ENCODE results near the gene GPATCH8. TPM values are rescaled to one million over a fixed set of nuclear protein-coding genes. Genes with fewer than 3 reads are reported as not detected.

Gene GPATCH8
- total RNA-seq, 1 experiment from 2014 or later: 51.5 TPM

GRCh38 chr17:44387804-44388203 lies 115.4 kb downstream of the GPATCH8 start:
- Histone ChIP-seq H2BK12ac (ENCODE audit: insufficient read length, low read depth, low read length) (no peak overlapping the region), H3K23me2 (ENCODE audit: insufficient read length, low read depth, low read length, poor library complexity, severe bottlenecking) (peaks cover 16% of the 10 kb centered on the region), H3K18ac (ENCODE audit: insufficient read length, low read depth, low read length) (no peak overlapping the region), H2BK120ac (ENCODE audit: low read depth, low read length, poor library complexity, severe bottlenecking) (no peak overlapping the region), H3K4me1 (ENCODE audit: insufficient read depth, low read length) (no peaks in the 10 kb centered on the region), H4K20me1 (ENCODE audit: control insufficient read depth, insufficient read depth, insufficient read length) (no peaks in the 10 kb centered on the region), H3K27me3 (ENCODE audit: insufficient read depth, low read length) (peaks cover 14% of the 10 kb centered on the region; the same call in 1 of the 2 replicates), H4K5ac (ENCODE audit: insufficient read length, low read depth, low read length) (no peak overlapping the region), H3K14ac (ENCODE audit: insufficient read depth, low read length) (no peak overlapping the region), H3T11ph (ENCODE audit: low read length) (no peak overlapping the region), H2BK15ac (ENCODE audit: low read depth, low read length) (no peak overlapping the region), H4K8ac (replicated peaks; ENCODE audit: insufficient read length, low read depth, low read length) (no peak overlapping the region), H3K9me3 (ENCODE audit: control insufficient read depth, low read depth, low read length) (no peaks in the 10 kb centered on the region), H3K23ac (ENCODE audit: insufficient read length, low read depth, low read length) (no peak overlapping the region), H2BK20ac (ENCODE audit: low read depth, low read length, poor library complexity, severe bottlenecking) (no peak overlapping the region), H3K56ac (ENCODE audit: insufficient read length, low read depth, low read length) (no peak overlapping the region), H3K79me2 (ENCODE audit: insufficient read depth, low read length) (no peaks in the 10 kb centered on the region), H4K91ac (ENCODE audit: insufficient read length, low read depth, low read length) (no peak overlapping the region), H3K4me2 (ENCODE audit: insufficient read depth, insufficient read length, low read length) (no peak overlapping the region), H3K27ac (ENCODE audit: insufficient read length, low read depth, low read length) (no peak overlapping the region), H2BK5ac (ENCODE audit: insufficient read length, low read length) (no peak overlapping the region), H3K9ac (ENCODE audit: extremely low read depth, insufficient read length, low read length) (no peak overlapping the region), H3K4ac (ENCODE audit: low read depth, low read length) (no peak overlapping the region), H2AFZ (ENCODE audit: low read length) (no peak overlapping the region), H3K79me1 (ENCODE audit: insufficient read depth, low read depth, low read length, poor library complexity, severe bottlenecking) (no peaks in the 10 kb centered on the region), H2AK5ac (ENCODE audit: insufficient read length, low read length) (no peak overlapping the region)
- H3K36me3 Mint-ChIP-seq (ENCODE audit: insufficient read depth in 1 of 3, low read depth in 3 of 3): no peaks in the 10 kb centered on the region
- H3K4me3 Mint-ChIP-seq: no peak overlapping the region
- no peaks in the 10 kb centered on the region for H3K9me3 Mint-ChIP-seq
- H3K4me1 Mint-ChIP-seq: peaks cover 11 to 22% of the 10 kb centered on the region in 2 experiments
- no peak for DNase-seq
- H3K27me3 Mint-ChIP-seq (ENCODE audit: low read depth): peaks cover 43% of the 10 kb centered on the region
- no CpG with 5 or more reads among the region's 2 CpGs for WGBS (ENCODE audit: extremely low coverage, insufficient read length, low lambda C conversion rate)
- no peak overlapping the region for H3K27ac Mint-ChIP-seq
- no peak for TF ChIP-seq CTCF (conservative IDR thresholded peaks at IDR 0.05)
